Panc1 (cell line): Measurements from ENCODE around the gene ORM1. TPM values are rescaled to one million over a fixed set of nuclear protein-coding genes. Genes with fewer than 3 reads are reported as not detected.
A peak's percentile ranks its signal among the peaks of the same experiment; 100 is the strongest.

Source experiments
- ATAC-seq: fragments of 200-7000 bp; cut with Tn5 transposase; 2 replicates; pipeline ENCODE4 v1.9.1; 2020; ENCODE audit warnings: mild to moderate bottlenecking, moderate library complexity
- BruUV-seq: library from RNA; stranded (reverse); fragments of 400-500 nt; replicated peaks from 2 replicates; lab custom pipeline; 2021; lab: Mats Ljungman, UMichigan
- CTCF ChIA-PET: fragments of 300-600 bp; sonication (Branson Sonifier 250); formaldehyde crosslinking; loops from one replicate; lab custom pipeline; 2022; ENCODE audit warnings: antibody characterized with exemption; lab: Charles Lee
- POLR2A ChIA-PET: fragments of 300-600 bp; sonication (Branson Sonifier 250); formaldehyde crosslinking; loops from one replicate; lab custom pipeline; 2022; ENCODE audit warnings: antibody characterized with exemption; lab: Charles Lee
- DNase-seq: peaks from one replicate; pipeline ENCODE4 v3.0.0-alpha.2; 2010; ENCODE audit warnings: low read depth, low spot score
- H3K27ac ChIP-seq: 2 replicates; pipeline ENCODE4 v1.5.1; 2011; ENCODE audit warnings: mild to moderate bottlenecking, low read length, inconsistent platforms
- H3K27me3 ChIP-seq: fragments of 200-500 bp; sonication (Bioruptor generic); 2 replicates; pipeline ENCODE4 v1.6.0; 2014; ENCODE audit warnings: low read length, inconsistent platforms; ENCODE audit not compliant: control insufficient read depth, insufficient read depth
- H3K36me3 ChIP-seq: fragments of 200-500 bp; sonication (Bioruptor generic); 2 replicates; pipeline ENCODE4 v1.5.1; 2014; ENCODE audit warnings: inconsistent platforms, mild to moderate bottlenecking, low read length, moderate library complexity; ENCODE audit not compliant: control insufficient read depth, insufficient read depth
- H3K4me1 ChIP-seq: 2 replicates; pipeline ENCODE4 v1.5.1; 2011; ENCODE audit warnings: inconsistent platforms, mild to moderate bottlenecking, low read length, moderate library complexity; ENCODE audit not compliant: control insufficient read depth, insufficient read depth
- H3K4me3 ChIP-seq, 2 experiments: 2 replicates each; pipeline ENCODE4 v1.5.1; 2011 to 2012; ENCODE audit warnings: low read depth in 2 of 2, low read length in 2 of 2, mild to moderate bottlenecking in 2 of 2, inconsistent platforms in 1 of 2, moderate library complexity in 1 of 2
- H3K9me3 ChIP-seq: fragments of 200-500 bp; sonication (Bioruptor generic); 2 replicates; pipeline ENCODE4 v1.5.1; 2014; ENCODE audit warnings: low read depth, mild to moderate bottlenecking, inconsistent platforms, low read length, moderate library complexity; ENCODE audit not compliant: control insufficient read depth, insufficient read depth
- POLR2AphosphoS5 ChIP-seq: IDR thresholded peaks from 2 replicates; pipeline ENCODE4 v1.6.1; 2012; ENCODE audit warnings: mild to moderate bottlenecking, low read depth, low read length, moderate library complexity
- SIN3A ChIP-seq: IDR thresholded peaks from 2 replicates; pipeline ENCODE4 v1.6.1; 2012; ENCODE audit warnings: low read depth, mild to moderate bottlenecking, low read length, moderate library complexity, borderline replicate concordance; ENCODE audit not compliant: insufficient read depth
- TCF7L2 ChIP-seq: IDR thresholded peaks from 2 replicates; pipeline ENCODE4 v1.6.1; 2011; ENCODE audit warnings: mild to moderate bottlenecking, low read depth, low read length, inconsistent platforms
- in situ Hi-C: cut with HindIII; loops from 2 replicates; pipeline ENCODE4 v1.10.0; 2016; ENCODE audit warnings: low sequenced_read_pairs, low pct_unique_long_range_greater_than_20kb
- intact Hi-C: fragments of 100-400 bp; cut with micrococcal nuclease; formaldehyde crosslinking; loops from one replicate; pipeline ENCODE4 v1.10.0; 2022; ENCODE audit not compliant: unreplicated experiment
- total RNA-seq: library from RNA; stranded (reverse); gene quantifications from one replicate; pipeline ENCODE4 v1.2.1, GENCODE V29; 2021; ENCODE audit not compliant: unreplicated experiment
- TF ChIP-seq, protein P1 (sequence below), 2 experiments: IDR thresholded peaks; 2 replicates each; pipeline ENCODE4 v1.6.1; 2011 to 2012; ENCODE audit warnings: low read depth in 2 of 2, control low read depth in 1 of 2, low read length in 1 of 2, mild to moderate bottlenecking in 1 of 2, moderate library complexity in 1 of 2; ENCODE audit not compliant: insufficient read depth in 1 of 2
- TF ChIP-seq, protein P2 (sequence below): fragments of 450-650 bp; IDR thresholded peaks from 2 replicates; pipeline ENCODE4 v1.5.1; 2017; ENCODE audit warnings: mild to moderate bottlenecking

The ORM1 gene
- total RNA-seq, 1 experiment from 2014 or later, result 3.5 TPM

DNA sequence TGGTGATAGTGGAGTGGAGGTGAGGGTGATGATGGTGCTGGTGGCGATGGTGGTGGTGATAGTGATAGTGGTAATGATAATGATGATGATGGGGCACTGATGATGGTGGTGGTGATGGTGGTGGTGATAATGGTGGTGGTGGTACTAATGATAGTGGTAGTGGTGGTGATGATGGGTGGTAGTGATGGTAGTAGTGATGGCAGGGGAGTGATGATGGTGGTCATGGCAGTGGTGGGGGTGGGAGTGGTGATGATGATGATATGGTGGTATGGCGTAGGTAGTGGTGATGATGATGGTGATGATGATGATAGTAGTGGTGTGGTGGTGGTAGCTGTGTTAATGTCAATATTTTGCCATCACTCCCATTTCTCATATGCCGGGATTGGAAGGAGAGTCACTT, 44.5 kb upstream of the ORM1 start:
- ChIA-PET POLR2A (no interaction called here), CTCF (no interaction called here)
- Histone ChIP-seq H3K4me3 (no peak overlapping the region), H3K36me3 (no peaks in the 10 kb centered on the region), H3K27ac (no peak overlapping the region), H3K27me3 (no peaks in the 10 kb centered on the region), H3K9me3 (no peaks in the 10 kb centered on the region), H3K4me1 (peaks cover 5% of the 10 kb centered on the region)
- BruUV-seq, result no TSS peak
- in situ Hi-C loops (no loop called here), intact Hi-C loops (no loop called here)
- no peak for TF ChIP-seq TCF7L2
- TF ChIP-seq, protein P1, sequence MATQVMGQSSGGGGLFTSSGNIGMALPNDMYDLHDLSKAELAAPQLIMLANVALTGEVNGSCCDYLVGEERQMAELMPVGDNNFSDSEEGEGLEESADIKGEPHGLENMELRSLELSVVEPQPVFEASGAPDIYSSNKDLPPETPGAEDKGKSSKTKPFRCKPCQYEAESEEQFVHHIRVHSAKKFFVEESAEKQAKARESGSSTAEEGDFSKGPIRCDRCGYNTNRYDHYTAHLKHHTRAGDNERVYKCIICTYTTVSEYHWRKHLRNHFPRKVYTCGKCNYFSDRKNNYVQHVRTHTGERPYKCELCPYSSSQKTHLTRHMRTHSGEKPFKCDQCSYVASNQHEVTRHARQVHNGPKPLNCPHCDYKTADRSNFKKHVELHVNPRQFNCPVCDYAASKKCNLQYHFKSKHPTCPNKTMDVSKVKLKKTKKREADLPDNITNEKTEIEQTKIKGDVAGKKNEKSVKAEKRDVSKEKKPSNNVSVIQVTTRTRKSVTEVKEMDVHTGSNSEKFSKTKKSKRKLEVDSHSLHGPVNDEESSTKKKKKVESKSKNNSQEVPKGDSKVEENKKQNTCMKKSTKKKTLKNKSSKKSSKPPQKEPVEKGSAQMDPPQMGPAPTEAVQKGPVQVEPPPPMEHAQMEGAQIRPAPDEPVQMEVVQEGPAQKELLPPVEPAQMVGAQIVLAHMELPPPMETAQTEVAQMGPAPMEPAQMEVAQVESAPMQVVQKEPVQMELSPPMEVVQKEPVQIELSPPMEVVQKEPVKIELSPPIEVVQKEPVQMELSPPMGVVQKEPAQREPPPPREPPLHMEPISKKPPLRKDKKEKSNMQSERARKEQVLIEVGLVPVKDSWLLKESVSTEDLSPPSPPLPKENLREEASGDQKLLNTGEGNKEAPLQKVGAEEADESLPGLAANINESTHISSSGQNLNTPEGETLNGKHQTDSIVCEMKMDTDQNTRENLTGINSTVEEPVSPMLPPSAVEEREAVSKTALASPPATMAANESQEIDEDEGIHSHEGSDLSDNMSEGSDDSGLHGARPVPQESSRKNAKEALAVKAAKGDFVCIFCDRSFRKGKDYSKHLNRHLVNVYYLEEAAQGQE (IDR thresholded peaks at IDR 0.05; ENCODE audit: insufficient read depth in 1 of 2, low read depth in 2 of 2, low read length in 1 of 2), result no peak
- TF ChIP-seq, protein P2, sequence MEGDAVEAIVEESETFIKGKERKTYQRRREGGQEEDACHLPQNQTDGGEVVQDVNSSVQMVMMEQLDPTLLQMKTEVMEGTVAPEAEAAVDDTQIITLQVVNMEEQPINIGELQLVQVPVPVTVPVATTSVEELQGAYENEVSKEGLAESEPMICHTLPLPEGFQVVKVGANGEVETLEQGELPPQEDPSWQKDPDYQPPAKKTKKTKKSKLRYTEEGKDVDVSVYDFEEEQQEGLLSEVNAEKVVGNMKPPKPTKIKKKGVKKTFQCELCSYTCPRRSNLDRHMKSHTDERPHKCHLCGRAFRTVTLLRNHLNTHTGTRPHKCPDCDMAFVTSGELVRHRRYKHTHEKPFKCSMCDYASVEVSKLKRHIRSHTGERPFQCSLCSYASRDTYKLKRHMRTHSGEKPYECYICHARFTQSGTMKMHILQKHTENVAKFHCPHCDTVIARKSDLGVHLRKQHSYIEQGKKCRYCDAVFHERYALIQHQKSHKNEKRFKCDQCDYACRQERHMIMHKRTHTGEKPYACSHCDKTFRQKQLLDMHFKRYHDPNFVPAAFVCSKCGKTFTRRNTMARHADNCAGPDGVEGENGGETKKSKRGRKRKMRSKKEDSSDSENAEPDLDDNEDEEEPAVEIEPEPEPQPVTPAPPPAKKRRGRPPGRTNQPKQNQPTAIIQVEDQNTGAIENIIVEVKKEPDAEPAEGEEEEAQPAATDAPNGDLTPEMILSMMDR, result no peak
- TF ChIP-seq POLR2AphosphoS5, result no peak
- no peak for TF ChIP-seq SIN3A
- ATAC-seq, result no peak
- no peak for DNase-seq

DNA sequence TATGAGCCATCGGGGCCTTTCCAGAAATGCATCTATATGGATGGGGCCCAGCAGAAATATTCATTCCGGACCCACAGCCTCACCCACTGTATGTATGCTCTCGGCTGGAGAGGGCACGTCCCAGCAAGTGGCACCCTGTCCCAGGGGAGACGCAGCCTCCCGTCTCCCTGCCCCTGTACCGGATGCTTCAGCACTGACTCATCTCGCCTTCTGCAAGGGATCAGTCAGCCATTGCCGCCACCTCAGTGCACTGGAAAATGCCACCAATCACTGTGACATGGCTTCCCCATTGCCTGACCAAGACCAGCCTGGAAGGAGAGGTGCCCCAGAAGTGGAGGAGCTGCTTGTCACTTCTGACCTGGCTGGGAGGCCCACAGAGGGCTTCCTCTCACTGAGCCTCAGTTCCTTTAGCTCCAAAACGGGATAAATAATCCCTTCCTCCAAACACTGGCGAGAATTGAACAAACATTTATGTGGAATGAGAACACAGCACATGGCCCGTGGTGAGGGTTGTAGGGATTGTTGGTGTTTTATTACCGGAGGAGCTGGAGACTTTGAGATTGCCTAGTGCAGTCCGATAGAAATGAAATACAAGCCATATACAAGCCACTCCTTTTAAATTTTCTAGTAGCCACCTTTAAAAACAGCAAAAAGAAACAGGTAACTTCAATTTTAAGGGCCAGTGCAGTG, 43.9 kb upstream of the ORM1 start:
- H3K27ac ChIP-seq, result peak overlapping the region; percentile 61; the same call in 1 of the 2 replicates
- intact Hi-C loops, result no loop called here

More for the DNA sequence above, 43.9 kb upstream of the ORM1 start:
- in situ Hi-C loops, result no loop called here
- Histone ChIP-seq H3K9me3 (no peaks in the 10 kb centered on the region), H3K4me3 (no peak overlapping the region), H3K4me1 (peaks cover 5% of the 10 kb centered on the region), H3K27me3 (no peaks in the 10 kb centered on the region), H3K36me3 (no peaks in the 10 kb centered on the region)
- CTCF ChIA-PET, result interaction anchor here (1.4 kb wide), 1 partner anchor 171 kb away, joined by 4 read pairs; no protein-coding TSS in a partner anchor
- DNase-seq (no peak), ATAC-seq (peak; percentile 95)
- POLR2A ChIA-PET, result no interaction called here
- TF ChIP-seq, protein P1 (IDR thresholded peaks at IDR 0.05; ENCODE audit: insufficient read depth in 1 of 2, low read depth in 2 of 2, low read length in 1 of 2), result no peak
- TF ChIP-seq POLR2AphosphoS5, result no peak
- TF ChIP-seq TCF7L2, result no peak
- TF ChIP-seq SIN3A, result no peak
- TF ChIP-seq, protein P2, result no peak
- no TSS peak for BruUV-seq
